ENCODE results near the gene ELOB. TPM values are rescaled to one million over a fixed set of nuclear protein-coding genes. Genes with fewer than 3 reads are reported as not detected.

Gene ELOB
- total RNA-seq, 1 donor from 2014 or later: 323 TPM

GRCh38 chr16:2740476-2740875 is 36.6 kb downstream of the ELOB start:
- no peak overlapping the region for H3K4me2 ChIP-seq (ENCODE audit: low read length)
- no peaks in the 10 kb centered on the region for H3K79me2 ChIP-seq (ENCODE audit: insufficient read depth, low read length)
- Mint-ChIP-seq H3K4me3 (ENCODE audit: unreplicated experiment) (no peak overlapping the region), H3K36me3 (ENCODE audit: low read depth, unreplicated experiment) (peaks cover 12% of the 10 kb centered on the region), H3K27ac (ENCODE audit: unreplicated experiment) (no peak overlapping the region), H3K27me3 (ENCODE audit: low read depth, unreplicated experiment) (peaks cover 10% of the 10 kb centered on the region), H3K9me3 (ENCODE audit: unreplicated experiment) (no peaks in the 10 kb centered on the region), H3K4me1 (ENCODE audit: low read depth, unreplicated experiment) (no peaks in the 10 kb centered on the region)
- no peak overlapping the region for H3K4me3 ChIP-seq (ENCODE audit: insufficient read depth, low read depth, low read length)
- TF ChIP-seq EZH2 (IDR thresholded peaks at IDR 0.05; ENCODE audit: insufficient read depth, low read length) (no peak), CTCF (IDR thresholded peaks at IDR 0.05; ENCODE audit: insufficient read depth, low read depth, low read length) (no peak)
- no peak overlapping the region for H2AFZ ChIP-seq (ENCODE audit: low read depth, low read length)
- H3K36me3 ChIP-seq (ENCODE audit: insufficient read depth, low read length): no peaks in the 10 kb centered on the region
- H4K20me1 ChIP-seq (ENCODE audit: insufficient read depth, low read length): no peaks in the 10 kb centered on the region
- H3K9ac ChIP-seq (ENCODE audit: low read length): no peak overlapping the region
- no peaks in the 10 kb centered on the region for H3K4me1 ChIP-seq (ENCODE audit: insufficient read depth, low read length)
- H3K27me3 ChIP-seq (ENCODE audit: insufficient read depth, low read length): no peaks in the 10 kb centered on the region
- FAIRE-seq: no peak
- no peaks in the 10 kb centered on the region for H3K9me3 ChIP-seq (ENCODE audit: insufficient read depth, low read depth, low read length)
- no peak for DNase-seq (ENCODE audit: low read depth)
- no peak overlapping the region for H3K27ac ChIP-seq (ENCODE audit: low read depth, low read length)

DNA sequence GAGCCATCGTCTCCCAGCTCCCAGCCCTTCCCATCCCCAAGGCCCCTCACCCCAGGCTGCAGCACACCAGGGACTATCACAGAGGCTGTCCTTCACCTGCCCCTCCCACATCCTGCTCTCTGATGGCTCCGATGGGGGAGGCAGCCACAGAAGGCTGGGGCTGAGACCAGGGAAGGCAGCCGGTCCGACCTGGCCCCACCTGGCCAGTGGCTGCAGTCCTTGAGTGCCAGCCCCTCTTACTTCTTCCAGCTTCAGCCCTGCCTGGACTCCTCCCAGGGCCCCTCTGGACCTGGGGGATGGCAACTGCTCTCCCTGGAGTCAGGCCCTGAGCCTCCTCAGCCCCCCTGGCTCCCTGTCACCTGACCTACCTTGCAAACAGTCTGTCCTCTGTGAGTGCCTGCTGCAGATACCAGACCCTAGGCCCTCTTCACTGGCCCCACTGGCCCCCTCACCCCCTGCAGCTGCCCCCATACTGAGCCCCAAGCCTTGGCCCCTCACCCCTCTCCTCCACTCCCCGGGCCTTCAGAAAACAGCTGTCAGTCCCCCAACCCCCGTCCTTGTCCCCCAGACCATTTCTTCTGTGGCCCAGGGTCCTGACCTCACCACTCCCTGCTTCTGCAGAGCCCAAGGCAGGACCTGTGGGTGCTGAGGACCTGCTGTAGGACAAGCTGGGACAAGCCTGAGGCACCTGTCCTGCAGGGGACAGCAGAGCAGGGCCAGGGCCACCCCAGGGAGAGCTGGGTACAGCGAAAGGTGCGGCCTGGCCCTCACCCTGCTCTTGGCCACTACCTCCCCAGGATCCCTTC is 37.3 kb downstream of the ELOB start:
- H3K79me2 ChIP-seq (ENCODE audit: insufficient read depth, low read length): no peaks in the 10 kb centered on the region
- Mint-ChIP-seq H3K36me3 (ENCODE audit: low read depth, unreplicated experiment) (peaks cover 12% of the 10 kb centered on the region), H3K27me3 (ENCODE audit: low read depth, unreplicated experiment) (peaks cover 10% of the 10 kb centered on the region), H3K9me3 (ENCODE audit: unreplicated experiment) (no peaks in the 10 kb centered on the region), H3K4me1 (ENCODE audit: low read depth, unreplicated experiment) (no peaks in the 10 kb centered on the region), H3K27ac (ENCODE audit: unreplicated experiment) (no peak overlapping the region), H3K4me3 (ENCODE audit: unreplicated experiment) (no peak overlapping the region)
- H2AFZ ChIP-seq (ENCODE audit: low read depth, low read length): no peak overlapping the region
- H3K4me3 ChIP-seq (ENCODE audit: insufficient read depth, low read depth, low read length): no peak overlapping the region
- no peaks in the 10 kb centered on the region for H3K4me1 ChIP-seq (ENCODE audit: insufficient read depth, low read length)
- DNase-seq (ENCODE audit: low read depth) (no peak), FAIRE-seq (no peak)
- no peaks in the 10 kb centered on the region for H3K36me3 ChIP-seq (ENCODE audit: insufficient read depth, low read length)
- no peaks in the 10 kb centered on the region for H3K27me3 ChIP-seq (ENCODE audit: insufficient read depth, low read length)
- TF ChIP-seq CTCF (IDR thresholded peaks at IDR 0.05; ENCODE audit: insufficient read depth, low read depth, low read length) (no peak), EZH2 (IDR thresholded peaks at IDR 0.05; ENCODE audit: insufficient read depth, low read length) (no peak)
- H4K20me1 ChIP-seq (ENCODE audit: insufficient read depth, low read length): no peaks in the 10 kb centered on the region
- H3K9ac ChIP-seq (ENCODE audit: low read length): no peak overlapping the region
- no peak overlapping the region for H3K4me2 ChIP-seq (ENCODE audit: low read length)
- no peaks in the 10 kb centered on the region for H3K9me3 ChIP-seq (ENCODE audit: insufficient read depth, low read depth, low read length)
- H3K27ac ChIP-seq (ENCODE audit: low read depth, low read length): no peak overlapping the region

GRCh38 chr16:2738615-2739014 is 38.5 kb downstream of the ELOB start:
- H3K9me3 ChIP-seq (ENCODE audit: insufficient read depth, low read depth, low read length): no peaks in the 10 kb centered on the region
- peaks cover 9% of the 10 kb centered on the region for H3K36me3 Mint-ChIP-seq (ENCODE audit: low read depth, unreplicated experiment)
- no peaks in the 10 kb centered on the region for H3K79me2 ChIP-seq (ENCODE audit: insufficient read depth, low read length)
- peaks cover 4% of the 10 kb centered on the region for H3K27me3 Mint-ChIP-seq (ENCODE audit: low read depth, unreplicated experiment)
- no peaks in the 10 kb centered on the region for H4K20me1 ChIP-seq (ENCODE audit: insufficient read depth, low read length)
- H3K9me3 Mint-ChIP-seq (ENCODE audit: unreplicated experiment): no peaks in the 10 kb centered on the region
- no peak overlapping the region for H3K9ac ChIP-seq (ENCODE audit: low read length)
- H3K4me3 Mint-ChIP-seq (ENCODE audit: unreplicated experiment): no peak overlapping the region
- H3K4me1 Mint-ChIP-seq (ENCODE audit: low read depth, unreplicated experiment): no peaks in the 10 kb centered on the region
- TF ChIP-seq EZH2 (IDR thresholded peaks at IDR 0.05; ENCODE audit: insufficient read depth, low read length) (no peak), CTCF (IDR thresholded peaks at IDR 0.05; ENCODE audit: insufficient read depth, low read depth, low read length) (no peak)
- no peak overlapping the region for H3K4me2 ChIP-seq (ENCODE audit: low read length)
- H3K27ac Mint-ChIP-seq (ENCODE audit: unreplicated experiment): no peak overlapping the region
- FAIRE-seq (no peak), DNase-seq (ENCODE audit: low read depth) (no peak)
- H2AFZ ChIP-seq (ENCODE audit: low read depth, low read length): no peak overlapping the region
- H3K4me1 ChIP-seq (ENCODE audit: insufficient read depth, low read length): no peaks in the 10 kb centered on the region
- H3K4me3 ChIP-seq (ENCODE audit: insufficient read depth, low read depth, low read length): no peak overlapping the region
- no peaks in the 10 kb centered on the region for H3K27me3 ChIP-seq (ENCODE audit: insufficient read depth, low read length)
- H3K36me3 ChIP-seq (ENCODE audit: insufficient read depth, low read length): no peaks in the 10 kb centered on the region
- H3K27ac ChIP-seq (ENCODE audit: low read depth, low read length): no peak overlapping the region

Measured in astrocyte (in vitro differentiated cells and primary cell).